PC-9 (cell line): Measurements from ENCODE around the gene KIF26B. TPM values are rescaled to one million over a fixed set of nuclear protein-coding genes. Genes with fewer than 3 reads are reported as not detected.

Experiments
- BruUV-seq: library from RNA; stranded (reverse); fragments of 400-500 nt; replicated peaks from 2 replicates; lab custom pipeline; 2021; lab: Mats Ljungman, UMichigan
- CTCF ChIA-PET: fragments of 300-600 bp; sonication (Branson Sonifier 250); formaldehyde crosslinking; loops from one replicate; lab custom pipeline; 2022; ENCODE audit warnings: antibody characterized with exemption; lab: Charles Lee
- POLR2A ChIA-PET: fragments of 300-600 bp; sonication (Branson Sonifier 250); formaldehyde crosslinking; loops from one replicate; lab custom pipeline; 2022; ENCODE audit warnings: antibody characterized with exemption; ENCODE audit not compliant: unreplicated experiment; lab: Charles Lee
- DNase-seq, 2 experiments: peaks; one replicate each; pipeline versions ENCODE4 v3.0.0 to v3.0.0-alpha.2; 2015 to 2022; ENCODE audit warnings: mixed read lengths in 1 of 2
- H2AFZ ChIP-seq: fragments of 200-600 bp; sonication (generic); 2 replicates; pipeline ENCODE4 v1.8.1; 2017; ENCODE audit warnings: antibody characterized with exemption
- H3F3A ChIP-seq: fragments of 200-600 bp; sonication (generic); 2 replicates; pipeline ENCODE4 v1.8.1; 2017; ENCODE audit warnings: antibody characterized with exemption, mild to moderate bottlenecking, low read depth; ENCODE audit not compliant: insufficient read depth
- H3K27ac ChIP-seq: fragments of 200-600 bp; sonication (generic); 2 replicates; pipeline ENCODE4 v1.6.1; 2016; ENCODE audit warnings: mixed run types
- H3K27me3 ChIP-seq: fragments of 200-600 bp; sonication (generic); 2 replicates; pipeline ENCODE4 v1.6.1; 2016; ENCODE audit warnings: low read depth, mixed run types; ENCODE audit not compliant: insufficient read depth
- H3K36me3 ChIP-seq: fragments of 200-600 bp; sonication (generic); 2 replicates; pipeline ENCODE4 v1.6.1; 2016; ENCODE audit warnings: low read depth, mixed run types
- H3K4me1 ChIP-seq: fragments of 200-600 bp; sonication (generic); replicated peaks from 2 replicates; pipeline ENCODE4 v1.6.1; 2016; ENCODE audit warnings: mixed run types; ENCODE audit not compliant: insufficient read depth
- H3K4me2 ChIP-seq: fragments of 200-600 bp; sonication (generic); 2 replicates; pipeline ENCODE4 v1.6.1; 2017; ENCODE audit warnings: mixed run types
- H3K4me3 ChIP-seq: fragments of 200-600 bp; sonication (generic); 2 replicates; pipeline ENCODE4 v1.6.1; 2016; ENCODE audit warnings: mixed run types
- H3K79me2 ChIP-seq: fragments of 200-600 bp; sonication (generic); 2 replicates; pipeline ENCODE4 v1.6.1; 2017; ENCODE audit warnings: low read depth, mixed run types
- H3K9me2 ChIP-seq: fragments of 200-600 bp; sonication (generic); 2 replicates; pipeline ENCODE4 v1.8.1; 2017; ENCODE audit warnings: mild to moderate bottlenecking; ENCODE audit not compliant: insufficient read depth
- H3K9me3 ChIP-seq: fragments of 200-600 bp; sonication (generic); 2 replicates; pipeline ENCODE4 v1.8.1; 2016; ENCODE audit warnings: low read depth; ENCODE audit not compliant: insufficient read depth
- H4K20me1 ChIP-seq: fragments of 200-600 bp; sonication (generic); 2 replicates; pipeline ENCODE4 v1.8.1; 2017; ENCODE audit not compliant: insufficient read depth
- CTCF ChIP-seq: fragments of 200-600 bp; sonication (generic); conservative IDR thresholded peaks from 2 replicates; pipeline ENCODE4 v1.6.1; 2017; ENCODE audit warnings: mixed run types, antibody characterized with exemption, mild to moderate bottlenecking, moderate library complexity
- EZH2 ChIP-seq: fragments of 200-600 bp; sonication (generic); IDR thresholded peaks from 2 replicates; pipeline ENCODE4 v1.8.0; 2017; ENCODE audit warnings: antibody characterized with exemption, low read depth
- intact Hi-C: fragments of 100-400 bp; cut with micrococcal nuclease; formaldehyde crosslinking; loops from one replicate; pipeline ENCODE4 v1.10.0; 2022; ENCODE audit not compliant: unreplicated experiment
- total RNA-seq: library from RNA; stranded (reverse); gene quantifications from 2 replicates; pipeline ENCODE4 v1.2.3, GENCODE V29; 2021

Gene KIF26B
- total RNA-seq, 1 experiment from 2014 or later = 0.11 TPM

DNA sequence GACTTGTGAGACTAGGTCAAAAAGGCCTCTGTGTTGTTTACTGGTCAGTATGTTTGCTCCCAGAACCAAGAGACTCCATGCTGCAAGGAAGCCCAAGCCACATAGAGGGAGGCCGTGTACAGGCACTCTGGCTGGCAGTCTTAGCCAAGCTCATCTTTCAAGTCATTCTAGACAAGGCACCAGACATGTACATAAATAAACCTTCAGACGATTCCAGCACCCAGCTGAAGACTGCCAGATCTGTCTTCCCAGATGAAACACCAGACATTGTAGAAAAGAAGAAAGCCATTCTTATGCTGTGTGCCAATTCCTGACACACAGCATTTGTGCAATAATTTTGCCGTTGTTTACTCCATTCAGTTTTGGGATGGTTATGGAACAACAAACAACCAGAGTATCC is 595.5 kb downstream of the KIF26B start:
- BruUV-seq = no TSS peak
- H3K4me1 ChIP-seq = no peaks in the 10 kb centered on the region
- H3F3A ChIP-seq = no peaks in the 10 kb centered on the region
- TF ChIP-seq EZH2 = no peak
- TF ChIP-seq CTCF = no peak
- H3K79me2 ChIP-seq = no peaks in the 10 kb centered on the region
- intact Hi-C loops = no loop called here
- H4K20me1 ChIP-seq = no peaks in the 10 kb centered on the region
- no peaks in the 10 kb centered on the region for H3K27me3 ChIP-seq
- H3K9me2 ChIP-seq = no peaks in the 10 kb centered on the region; the same call in 1 of the 2 replicates
- H3K36me3 ChIP-seq = no peaks in the 10 kb centered on the region
- no peak overlapping the region for H3K4me2 ChIP-seq
- DNase-seq = no peak
- ChIA-PET POLR2A (no interaction called here), CTCF (no interaction called here)
- H2AFZ ChIP-seq = no peak overlapping the region
- no peak overlapping the region for H3K4me3 ChIP-seq
- H3K9me3 ChIP-seq = no peaks in the 10 kb centered on the region
- no peak overlapping the region for H3K27ac ChIP-seq

- no peak for DNase-seq
- Histone ChIP-seq H3K4me2 (no peak overlapping the region), H3K36me3 (no peaks in the 10 kb centered on the region), H3K4me3 (no peak overlapping the region), H3K9me2 (no peaks in the 10 kb centered on the region; the same call in 1 of the 2 replicates), H2AFZ (no peak overlapping the region), H3K4me1 (no peaks in the 10 kb centered on the region), H3K27me3 (no peaks in the 10 kb centered on the region), H4K20me1 (no peaks in the 10 kb centered on the region), H3K27ac (no peak overlapping the region), H3K9me3 (no peaks in the 10 kb centered on the region), H3K79me2 (no peaks in the 10 kb centered on the region), H3F3A (no peaks in the 10 kb centered on the region)
- intact Hi-C loops = no loop called here
- ChIA-PET POLR2A (no interaction called here), CTCF (no interaction called here)
- no TSS peak for BruUV-seq
- no peak for TF ChIP-seq CTCF
- TF ChIP-seq EZH2 = no peak
These were observed 596.3 kb downstream of the KIF26B start for GRCh38 chr1:245751116-245751515.

DNA sequence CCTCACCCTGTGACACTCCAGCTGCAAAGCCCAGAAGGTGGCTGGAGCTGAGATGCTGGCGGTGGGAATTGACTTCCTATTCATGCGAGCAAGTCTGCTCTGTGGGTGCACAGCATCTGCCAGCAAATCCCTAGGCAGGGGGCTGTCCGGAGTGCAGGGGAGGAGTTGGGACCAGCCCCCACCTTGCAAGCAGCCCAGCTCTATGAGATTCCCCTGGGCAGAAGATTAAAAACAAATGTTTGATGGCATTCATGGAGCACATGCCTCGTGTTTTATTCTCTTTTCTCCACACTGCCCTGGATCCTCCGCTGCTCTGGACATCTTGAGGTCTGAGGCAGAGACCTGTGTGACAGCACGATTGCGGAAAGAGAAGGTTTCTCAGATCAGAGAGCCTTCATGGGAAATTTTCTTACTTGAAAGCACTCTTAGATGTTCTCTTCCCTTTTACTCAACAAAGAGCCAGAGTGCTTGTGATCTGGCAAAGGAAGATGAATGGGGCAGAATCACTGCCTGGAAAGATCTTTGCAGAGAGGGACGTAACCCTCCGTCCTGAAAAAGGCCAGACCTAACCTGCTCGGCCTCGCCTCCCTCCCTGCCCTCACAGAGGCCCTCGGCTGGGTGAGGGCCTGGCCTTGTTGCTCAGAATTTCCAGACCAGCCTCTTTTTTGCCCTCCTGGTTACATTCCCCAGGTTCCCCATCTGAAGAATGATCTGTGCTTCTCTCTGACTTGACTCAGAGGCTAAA is 597.1 kb downstream of the KIF26B start:
- no peaks in the 10 kb centered on the region for H3K4me1 ChIP-seq
- no peaks in the 10 kb centered on the region for H3K79me2 ChIP-seq
- no peaks in the 10 kb centered on the region for H3K9me3 ChIP-seq
- H3K27ac ChIP-seq = no peak overlapping the region
- H4K20me1 ChIP-seq = no peaks in the 10 kb centered on the region
- BruUV-seq = no TSS peak
- H3K9me2 ChIP-seq = no peaks in the 10 kb centered on the region; the same call in 1 of the 2 replicates
- no peak overlapping the region for H3K4me2 ChIP-seq
- no peak overlapping the region for H3K4me3 ChIP-seq
- no peak for DNase-seq
- intact Hi-C loops = no loop called here
- TF ChIP-seq EZH2 = no peak
- no peak for TF ChIP-seq CTCF
- no peaks in the 10 kb centered on the region for H3K36me3 ChIP-seq
- H3K27me3 ChIP-seq = no peaks in the 10 kb centered on the region
- POLR2A ChIA-PET = no interaction called here
- CTCF ChIA-PET = no interaction called here
- H2AFZ ChIP-seq = no peak overlapping the region
- no peaks in the 10 kb centered on the region for H3F3A ChIP-seq
